Measurements from ENCODE around the gene VPS36.

DNA sequence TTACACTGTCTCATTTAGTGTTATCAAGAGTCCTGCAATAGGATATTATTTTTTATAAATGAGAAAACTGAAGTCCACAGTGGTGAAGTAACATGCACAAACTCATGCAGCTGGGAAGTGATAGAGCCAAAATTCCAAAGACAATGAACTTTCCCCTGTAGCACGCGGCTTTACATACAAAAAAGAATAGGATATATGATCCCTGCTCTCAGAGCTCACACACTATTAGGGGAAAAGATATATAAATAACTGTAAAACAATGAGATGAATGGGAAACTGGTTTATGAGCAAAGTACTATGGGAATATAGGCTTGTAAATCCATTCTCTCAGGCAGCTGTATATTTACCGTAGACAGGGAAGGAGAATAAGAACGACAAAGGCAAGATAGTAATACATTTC, 84.1 kb downstream of the VPS36 start:
- TF ChIP-seq, protein P1, sequence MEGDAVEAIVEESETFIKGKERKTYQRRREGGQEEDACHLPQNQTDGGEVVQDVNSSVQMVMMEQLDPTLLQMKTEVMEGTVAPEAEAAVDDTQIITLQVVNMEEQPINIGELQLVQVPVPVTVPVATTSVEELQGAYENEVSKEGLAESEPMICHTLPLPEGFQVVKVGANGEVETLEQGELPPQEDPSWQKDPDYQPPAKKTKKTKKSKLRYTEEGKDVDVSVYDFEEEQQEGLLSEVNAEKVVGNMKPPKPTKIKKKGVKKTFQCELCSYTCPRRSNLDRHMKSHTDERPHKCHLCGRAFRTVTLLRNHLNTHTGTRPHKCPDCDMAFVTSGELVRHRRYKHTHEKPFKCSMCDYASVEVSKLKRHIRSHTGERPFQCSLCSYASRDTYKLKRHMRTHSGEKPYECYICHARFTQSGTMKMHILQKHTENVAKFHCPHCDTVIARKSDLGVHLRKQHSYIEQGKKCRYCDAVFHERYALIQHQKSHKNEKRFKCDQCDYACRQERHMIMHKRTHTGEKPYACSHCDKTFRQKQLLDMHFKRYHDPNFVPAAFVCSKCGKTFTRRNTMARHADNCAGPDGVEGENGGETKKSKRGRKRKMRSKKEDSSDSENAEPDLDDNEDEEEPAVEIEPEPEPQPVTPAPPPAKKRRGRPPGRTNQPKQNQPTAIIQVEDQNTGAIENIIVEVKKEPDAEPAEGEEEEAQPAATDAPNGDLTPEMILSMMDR (CRISPR knock-in tag; IDR thresholded peaks at IDR 0.05), result no peak
- no peak for TF ChIP-seq SMAD3 (CRISPR knock-in tag; IDR thresholded peaks at IDR 0.05)
- TF ChIP-seq BHLHE40 (IDR thresholded peaks at IDR 0.05; ENCODE audit: low read length), result no peak
- no peak for TF ChIP-seq EZH2 (conservative IDR thresholded peaks at IDR 0.05; ENCODE audit: low read depth, low read length)
- no peak for TF ChIP-seq ZNF777 (CRISPR knock-in tag; IDR thresholded peaks at IDR 0.05)
- TF ChIP-seq, protein P2, sequence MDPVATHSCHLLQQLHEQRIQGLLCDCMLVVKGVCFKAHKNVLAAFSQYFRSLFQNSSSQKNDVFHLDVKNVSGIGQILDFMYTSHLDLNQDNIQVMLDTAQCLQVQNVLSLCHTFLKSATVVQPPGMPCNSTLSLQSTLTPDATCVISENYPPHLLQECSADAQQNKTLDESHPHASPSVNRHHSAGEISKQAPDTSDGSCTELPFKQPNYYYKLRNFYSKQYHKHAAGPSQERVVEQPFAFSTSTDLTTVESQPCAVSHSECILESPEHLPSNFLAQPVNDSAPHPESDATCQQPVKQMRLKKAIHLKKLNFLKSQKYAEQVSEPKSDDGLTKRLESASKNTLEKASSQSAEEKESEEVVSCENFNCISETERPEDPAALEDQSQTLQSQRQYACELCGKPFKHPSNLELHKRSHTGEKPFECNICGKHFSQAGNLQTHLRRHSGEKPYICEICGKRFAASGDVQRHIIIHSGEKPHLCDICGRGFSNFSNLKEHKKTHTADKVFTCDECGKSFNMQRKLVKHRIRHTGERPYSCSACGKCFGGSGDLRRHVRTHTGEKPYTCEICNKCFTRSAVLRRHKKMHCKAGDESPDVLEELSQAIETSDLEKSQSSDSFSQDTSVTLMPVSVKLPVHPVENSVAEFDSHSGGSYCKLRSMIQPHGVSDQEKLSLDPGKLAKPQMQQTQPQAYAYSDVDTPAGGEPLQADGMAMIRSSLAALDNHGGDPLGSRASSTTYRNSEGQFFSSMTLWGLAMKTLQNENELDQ (CRISPR knock-in tag; IDR thresholded peaks at IDR 0.05; ENCODE audit: borderline replicate concordance), result no peak
- TF ChIP-seq, protein P3, sequence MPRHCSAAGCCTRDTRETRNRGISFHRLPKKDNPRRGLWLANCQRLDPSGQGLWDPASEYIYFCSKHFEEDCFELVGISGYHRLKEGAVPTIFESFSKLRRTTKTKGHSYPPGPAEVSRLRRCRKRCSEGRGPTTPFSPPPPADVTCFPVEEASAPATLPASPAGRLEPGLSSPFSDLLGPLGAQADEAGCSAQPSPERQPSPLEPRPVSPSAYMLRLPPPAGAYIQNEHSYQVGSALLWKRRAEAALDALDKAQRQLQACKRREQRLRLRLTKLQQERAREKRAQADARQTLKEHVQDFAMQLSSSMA (CRISPR knock-in tag; IDR thresholded peaks at IDR 0.05), result no peak
- TF ChIP-seq ZNF350 (CRISPR knock-in tag; IDR thresholded peaks at IDR 0.05; ENCODE audit: borderline replicate concordance, low read depth), result no peak
- TF ChIP-seq RBFOX2 (IDR thresholded peaks at IDR 0.05; ENCODE audit: low read depth, low read length), result no peak

All from HepG2 (cell line).